Cardiac fibroblast (primary cell): ENCODE data around the gene NELL2.

Experiments used
- DNase-seq, 2 donors: peaks; one replicate each; pipeline versions ENCODE4 v3.0.0 to v3.0.0-alpha.2; 2010; ENCODE audit warnings: low read depth in 2 of 2
- H3K4me3 ChIP-seq, 2 donors: replicated peaks in 1 of 2; 1 replicate in 1 of 2; 2 replicates in 1 of 2; pipeline ENCODE4 v1.5.1; 2011; ENCODE audit warnings: low read depth in 2 of 2, low read length in 2 of 2, mild to moderate bottlenecking in 2 of 2, moderate library complexity in 1 of 2
- CTCF ChIP-seq: IDR thresholded peaks from one replicate; pipeline ENCODE4 v1.5.1; 2011; ENCODE audit warnings: low read depth, mild to moderate bottlenecking, low read length, inconsistent platforms

NELL2 gene

GRCh38 chr12:44848703-44849085, 27.4 kb downstream of the NELL2 start:
- no peak for TF ChIP-seq CTCF
- H3K4me3 ChIP-seq = no peak overlapping the region
- no peak for DNase-seq

- no peak for DNase-seq
- no peak overlapping the region for H3K4me3 ChIP-seq
- TF ChIP-seq CTCF = no peak
Measured at GRCh38 chr12:44847888-44848702, 28.0 kb downstream of the NELL2 start.

- DNase-seq = no peak
- H3K4me3 ChIP-seq = no peak overlapping the region
Measured at GRCh38 chr12:44847403-44847802, 28.7 kb downstream of the NELL2 start.

GRCh38 chr12:44846826-44847225, 29.3 kb downstream of the NELL2 start:
- no peak for DNase-seq
- TF ChIP-seq CTCF = no peak
- no peak overlapping the region for H3K4me3 ChIP-seq

More at GRCh38 chr12:44847403-44847802, 28.7 kb downstream of the NELL2 start:
- no peak for TF ChIP-seq CTCF

GRCh38 chr12:44842669-44843068, 33.4 kb downstream of the NELL2 start:
- no peak for DNase-seq
- no peak for TF ChIP-seq CTCF
- no peak overlapping the region for H3K4me3 ChIP-seq

- TF ChIP-seq CTCF = no peak
- DNase-seq = no peak
- H3K4me3 ChIP-seq = no peak overlapping the region
Measured at GRCh38 chr12:44839785-44840184, 36.3 kb downstream of the NELL2 start.
